Fibroblast of lung (primary cell): ENCODE measurements around the gene ARHGEF19. TPM values are rescaled to one million over a fixed set of nuclear protein-coding genes. Genes with fewer than 3 reads are reported as not detected.
A peak's percentile ranks its signal among the peaks of the same experiment; 100 is the strongest.

Experiments
- DNase-seq, 2 donors: peaks; one replicate each; pipeline versions ENCODE4 v3.0.0 to v3.0.0-alpha.2; 2010; ENCODE audit warnings: low read depth in 2 of 2
- H2AFZ ChIP-seq: 2 replicates; pipeline ENCODE4 v1.5.1; 2012; ENCODE audit warnings: low read length, control low read depth, inconsistent platforms
- H3K27ac ChIP-seq: 2 replicates; pipeline ENCODE4 v1.5.1; 2011; ENCODE audit warnings: low read length, control low read depth; ENCODE audit not compliant: insufficient read depth
- H3K27me3 ChIP-seq: 2 replicates; pipeline ENCODE4 v1.5.1; 2011; ENCODE audit warnings: mild to moderate bottlenecking, low read length; ENCODE audit not compliant: control insufficient read depth, insufficient read depth
- H3K36me3 ChIP-seq: 2 replicates; pipeline ENCODE4 v1.5.1; 2011; ENCODE audit warnings: low read length; ENCODE audit not compliant: control insufficient read depth, insufficient read depth
- H3K4me1 ChIP-seq: 2 replicates; pipeline ENCODE4 v1.5.1; 2011; ENCODE audit warnings: low read length; ENCODE audit not compliant: control insufficient read depth, insufficient read depth; ENCODE audit errors: extremely low read depth
- H3K4me2 ChIP-seq: 2 replicates; pipeline ENCODE4 v1.5.1; 2011; ENCODE audit warnings: low read length, control low read depth; ENCODE audit not compliant: insufficient read depth; ENCODE audit errors: extremely low read depth
- H3K4me3 ChIP-seq, 4 experiments: fragments of 200-600 bp in 1 of 4; sonication (generic) in 1 of 4; replicated peaks in 1 of 4; 2 replicates each; pipeline ENCODE4 v1.5.1; 2011 to 2016; ENCODE audit warnings: low read length in 4 of 4, low read depth in 3 of 4, mild to moderate bottlenecking in 3 of 4, control low read depth in 2 of 4, inconsistent platforms in 1 of 4, mixed read lengths in 1 of 4; ENCODE audit not compliant: insufficient read depth in 1 of 4; ENCODE audit errors: control extremely low read depth in 1 of 4
- H3K79me2 ChIP-seq: 2 replicates; pipeline ENCODE4 v1.5.1; 2012; ENCODE audit warnings: mild to moderate bottlenecking, low read length, inconsistent platforms; ENCODE audit not compliant: control insufficient read depth, insufficient read depth
- H3K9ac ChIP-seq: 2 replicates; pipeline ENCODE4 v1.5.1; 2011; ENCODE audit warnings: mild to moderate bottlenecking, low read length, control low read depth; ENCODE audit not compliant: insufficient read depth
- H3K9me3 ChIP-seq: 2 replicates; pipeline ENCODE4 v1.5.1; 2012; ENCODE audit warnings: low read depth, low read length; ENCODE audit not compliant: control insufficient read depth, insufficient read depth
- H4K20me1 ChIP-seq: 2 replicates; pipeline ENCODE4 v1.5.1; 2011; ENCODE audit warnings: low read length; ENCODE audit not compliant: control insufficient read depth, insufficient read depth; ENCODE audit errors: extremely low read depth
- CTCF ChIP-seq, 2 donors: IDR thresholded peaks in 1 of 2; conservative IDR thresholded peaks in 1 of 2; 1 replicate in 1 of 2; 2 replicates in 1 of 2; pipeline ENCODE4 v1.5.1; 2011 to 2012; ENCODE audit warnings: low read length in 2 of 2, control low read depth in 1 of 2, inconsistent platforms in 1 of 2, low read depth in 1 of 2, mild to moderate bottlenecking in 1 of 2
- EZH2 ChIP-seq: IDR thresholded peaks from 2 replicates; pipeline ENCODE4 v1.5.1; 2012; ENCODE audit warnings: low read length, control low read depth, mild to moderate bottlenecking; ENCODE audit errors: missing control alignments
- polyA plus RNA-seq, 2 donors: library from polyadenylated mRNA; depleted of rRNA in 1 of 2; stranded (reverse) in 1 of 2; unstranded in 1 of 2; fragments of >200 nt; gene quantifications; 2 replicates each; pipeline ENCODE4 v1.2.1, GENCODE V29; 2011 to 2012; ENCODE audit warnings: missing spikeins in 1 of 2
- total RNA-seq: library from RNA; depleted of rRNA; stranded (reverse); fragments of >200 nt; gene quantifications from 2 replicates; pipeline ENCODE4 v1.2.1, GENCODE V29; 2014

Gene ARHGEF19
- total and polyA plus RNA-seq, 2 donors (not counting 1 experiment from before 2014, with no cell fraction given): 3.3 TPM

GRCh38 chr1:16167331-16168143, 44.9 kb downstream of the ARHGEF19 start:
- no peaks in the 10 kb centered on the region for H3K36me3 ChIP-seq
- H3K4me1 ChIP-seq: peaks cover 4% of the 10 kb centered on the region
- peak overlapping the region; percentile 81 for H3K4me2 ChIP-seq
- no peak for DNase-seq
- H4K20me1 ChIP-seq: no peaks in the 10 kb centered on the region
- TF ChIP-seq CTCF (conservative IDR thresholded peaks at IDR 0.05 in 1 of 2, IDR thresholded peaks at IDR 0.05 in 1 of 2; ENCODE audit: low read depth in 1 of 2, low read length in 2 of 2) (no peak), EZH2 (no peak)
- peak overlapping the region; percentile 19 for H2AFZ ChIP-seq
- H3K79me2 ChIP-seq: no peaks in the 10 kb centered on the region
- peak overlapping the region; percentile 59 for H3K9ac ChIP-seq
- peak overlapping the region in 3 of 4 experiments; percentile 19 to 57 (median 39) for H3K4me3 ChIP-seq
- H3K9me3 ChIP-seq: no peaks in the 10 kb centered on the region
- no peak overlapping the region for H3K27ac ChIP-seq
- H3K27me3 ChIP-seq: no peaks in the 10 kb centered on the region

- no peaks in the 10 kb centered on the region for H3K9me3 ChIP-seq
- no peak for TF ChIP-seq EZH2
- no peak for TF ChIP-seq CTCF (conservative IDR thresholded peaks at IDR 0.05 in 1 of 2, IDR thresholded peaks at IDR 0.05 in 1 of 2; ENCODE audit: low read depth in 1 of 2, low read length in 2 of 2)
- no peaks in the 10 kb centered on the region for H4K20me1 ChIP-seq
- no peak overlapping the region for H3K4me2 ChIP-seq
- no peak overlapping the region for H2AFZ ChIP-seq
- DNase-seq: no peak
- no peak overlapping the region for H3K4me3 ChIP-seq
- H3K79me2 ChIP-seq: no peaks in the 10 kb centered on the region
- no peak overlapping the region for H3K9ac ChIP-seq
- H3K27me3 ChIP-seq: no peaks in the 10 kb centered on the region
- no peaks in the 10 kb centered on the region for H3K36me3 ChIP-seq
- no peak overlapping the region for H3K27ac ChIP-seq
- peaks cover 4% of the 10 kb centered on the region for H3K4me1 ChIP-seq
Observed at GRCh38 chr1:16166117-16166516, 46.3 kb downstream of the ARHGEF19 start.

GRCh38 chr1:16165548-16165947, 46.9 kb downstream of the ARHGEF19 start:
- Histone ChIP-seq H3K27ac (no peak overlapping the region), H3K9ac (no peak overlapping the region), H4K20me1 (no peaks in the 10 kb centered on the region), H3K4me3 (no peak overlapping the region), H3K4me1 (peaks cover 4% of the 10 kb centered on the region), H3K27me3 (no peaks in the 10 kb centered on the region), H3K4me2 (no peak overlapping the region), H3K36me3 (no peaks in the 10 kb centered on the region), H3K9me3 (no peaks in the 10 kb centered on the region), H2AFZ (no peak overlapping the region), H3K79me2 (no peaks in the 10 kb centered on the region)
- no peak for TF ChIP-seq EZH2
- TF ChIP-seq CTCF (conservative IDR thresholded peaks at IDR 0.05 in 1 of 2, IDR thresholded peaks at IDR 0.05 in 1 of 2; ENCODE audit: low read depth in 1 of 2, low read length in 2 of 2): no peak
- no peak for DNase-seq
